ENCODE measurements around the gene NOSIP.

- TF ChIP-seq POLR2A (IDR thresholded peaks at IDR 0.05) = no peak
- TF ChIP-seq, protein P1, sequence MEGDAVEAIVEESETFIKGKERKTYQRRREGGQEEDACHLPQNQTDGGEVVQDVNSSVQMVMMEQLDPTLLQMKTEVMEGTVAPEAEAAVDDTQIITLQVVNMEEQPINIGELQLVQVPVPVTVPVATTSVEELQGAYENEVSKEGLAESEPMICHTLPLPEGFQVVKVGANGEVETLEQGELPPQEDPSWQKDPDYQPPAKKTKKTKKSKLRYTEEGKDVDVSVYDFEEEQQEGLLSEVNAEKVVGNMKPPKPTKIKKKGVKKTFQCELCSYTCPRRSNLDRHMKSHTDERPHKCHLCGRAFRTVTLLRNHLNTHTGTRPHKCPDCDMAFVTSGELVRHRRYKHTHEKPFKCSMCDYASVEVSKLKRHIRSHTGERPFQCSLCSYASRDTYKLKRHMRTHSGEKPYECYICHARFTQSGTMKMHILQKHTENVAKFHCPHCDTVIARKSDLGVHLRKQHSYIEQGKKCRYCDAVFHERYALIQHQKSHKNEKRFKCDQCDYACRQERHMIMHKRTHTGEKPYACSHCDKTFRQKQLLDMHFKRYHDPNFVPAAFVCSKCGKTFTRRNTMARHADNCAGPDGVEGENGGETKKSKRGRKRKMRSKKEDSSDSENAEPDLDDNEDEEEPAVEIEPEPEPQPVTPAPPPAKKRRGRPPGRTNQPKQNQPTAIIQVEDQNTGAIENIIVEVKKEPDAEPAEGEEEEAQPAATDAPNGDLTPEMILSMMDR (IDR thresholded peaks at IDR 0.05) = no peak
These were observed 14.0 kb upstream of the NOSIP start for GRCh38 chr19:49594157-49594992.

Data from right lobe of liver (tissue), 4 donors.